Adrenal gland (tissue), 12 donors: ENCODE data around the gene ABCC10. TPM values are rescaled to one million over a fixed set of nuclear protein-coding genes. Genes with fewer than 3 reads are reported as not detected.

Source experiments
- DNase-seq, 7 donors: peaks; one replicate each; pipeline ENCODE4 v3.0.0-alpha.2; 2019 to 2020
- H3K27ac ChIP-seq, 5 donors: fragments of 200-600 bp; sonication (generic) in 4 of 5; 1 replicate in 3 of 5; 2 replicates in 2 of 5; pipeline versions ENCODE4 v1.5.1 to v1.8.0; 2016 to 2020; ENCODE audit warnings: mild to moderate bottlenecking in 1 of 5
- H3K27me3 ChIP-seq: fragments of 200-600 bp; 2 replicates; pipeline ENCODE4 v1.8.0; 2021
- H3K36me3 ChIP-seq, 2 donors: fragments of 200-600 bp; replicated peaks in 1 of 2; 1 replicate in 1 of 2; 2 replicates in 1 of 2; pipeline versions ENCODE4 v1.5.1 to v1.8.0; 2018 to 2022
- H3K4me1 ChIP-seq, 2 donors: fragments of 200-600 bp; replicated peaks in 1 of 2; 1 replicate in 1 of 2; 2 replicates in 1 of 2; pipeline versions ENCODE4 v1.5.1 to v1.8.0; 2018 to 2021
- H3K4me3 ChIP-seq, 4 donors: fragments of 200-600 bp; sonication (generic) in 3 of 4; one replicate each; pipeline ENCODE4 v1.5.1; 2016 to 2018
- H3K9me3 ChIP-seq, 3 donors: fragments of 200-600 bp; sonication (generic) in 1 of 3; replicated peaks in 1 of 3; 1 replicate in 2 of 3; 2 replicates in 1 of 3; pipeline versions ENCODE4 v1.5.1 to v1.8.0; 2016 to 2021
- POLR2A ChIP-seq, 2 donors: fragments of 450-650 bp; IDR thresholded peaks; one replicate each; pipeline ENCODE4 v1.6.1; 2017; ENCODE audit warnings: antibody characterized with exemption in 2 of 2, mild to moderate bottlenecking in 2 of 2, moderate library complexity in 1 of 2
- WGBS, 4 donors: extraction: QIAGEN DNeasy Blood & Tissue Kit in 2 of 4; methylation state at CpG; one replicate each; pipeline versions ENCODE4 v1.1.5 to v1.1.7; 2013 to 2017; 5-methylcytosine and 5-hydroxymethylcytosine counted together
- intact Hi-C, 2 donors: fragments of 100-400 bp; cut with DNase I; formaldehyde crosslinking; loops; one replicate each; pipeline versions ENCODE4 v1.14.1 to v1.15.0; 2022 to 2023
- polyA plus RNA-seq, 3 donors: library from polyadenylated mRNA; stranded (reverse); fragments of 200-250 nt in 2 of 3; fragments of 350-450 nt in 1 of 3; fragmentation: Illumina TruSeq in 1 of 3; extraction: RNeasy Lipid Tissue Mini Kit (QIAGEN cat#74804) in 1 of 3; gene quantifications; one replicate each; pipeline ENCODE4 v1.2.3, GENCODE V29; 2013 to 2014
- total RNA-seq, 9 donors: library from RNA; depleted of rRNA in 4 of 9; stranded (reverse); fragments of >200 nt in 4 of 9; fragments of 120-200 nt in 1 of 9; fragmentation: NEBNext Ultra II Directional in 1 of 9; extraction: Animal tissue kit (Norgen Biotek cat#: 25700) in 1 of 9; gene quantifications; one replicate each; pipeline versions ENCODE4 v1.1.0 to v1.2.4, GENCODE V29; 2013 to 2023
- TF ChIP-seq, protein P1 (sequence below), 6 experiments: fragments of 450-650 bp in 4 of 6; fragments of 200-600 bp in 2 of 6; sonication (generic) in 1 of 6; IDR thresholded peaks; 1 replicate in 5 of 6; 2 replicates in 1 of 6; pipeline versions ENCODE4 v1.5.1 to v1.8.0; 2016 to 2021; ENCODE audit warnings: antibody characterized with exemption in 6 of 6, mild to moderate bottlenecking in 2 of 6, moderate library complexity in 1 of 6
- donor health status: healthy with polysubstance abuse.
- donor health status: Bipolar disorder and iron deficiency.
- donor health status: DM: yes; HTN: yes; CAD: no.
- donor health status: DM: no; HTN: no; CAD: no.
- donor health status: DM: no; HTN: no; CAD: no.
- donor health status: DM: yes; HTN: yes; CAD: no.

Gene ABCC10
- total and polyA plus RNA-seq, 12 donors: 8.5 to 123 (median 25.6) TPM

DNA sequence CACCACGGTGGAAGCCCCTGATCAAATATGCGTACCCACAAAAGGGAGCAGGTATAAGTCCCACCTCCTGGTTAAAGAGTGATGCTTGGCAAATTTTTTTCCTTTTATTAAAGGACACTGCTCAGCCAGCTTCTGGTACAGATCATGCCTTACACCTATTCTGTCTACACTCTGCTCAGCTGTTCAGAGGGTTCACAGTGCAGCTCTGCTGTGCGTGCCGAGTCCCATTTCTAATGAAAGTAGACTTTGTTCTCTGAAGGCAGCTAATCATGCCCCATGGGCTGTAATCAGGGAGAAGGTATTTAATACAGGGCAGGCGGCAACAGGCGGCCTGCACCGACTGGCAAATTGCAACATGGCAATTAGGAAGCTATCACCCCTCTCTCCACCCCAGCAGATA, 66.5 kb downstream of the ABCC10 start:
- H3K4me1 ChIP-seq: peaks cover 29 to 35% of the 10 kb centered on the region in 2 donors

DNA sequence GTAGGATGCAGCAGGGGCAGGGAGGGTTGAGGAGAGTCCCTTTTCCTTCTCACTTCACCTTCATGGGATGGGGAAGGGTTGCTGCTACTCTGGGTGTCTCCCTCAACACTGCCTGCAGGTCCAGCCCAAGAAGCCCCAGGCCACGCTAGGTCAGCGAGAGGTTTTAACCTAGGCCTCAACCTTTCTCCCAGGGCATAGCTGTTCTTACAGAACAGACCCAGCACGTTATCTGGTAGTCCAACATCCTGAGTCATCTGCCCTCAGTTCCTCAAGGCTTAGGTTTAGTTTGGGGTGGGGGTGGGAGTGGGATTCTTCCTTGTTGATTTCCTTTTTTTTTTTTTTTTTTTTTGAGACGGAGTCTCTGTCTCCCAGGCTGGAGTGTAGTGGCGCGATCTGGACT, 67.0 kb downstream of the ABCC10 start:
- WGBS, 4 donors: 77 to 89% (median 86%) methylated on average over 5 to 6 of the region's 6 CpGs
- no peak for DNase-seq
- TF ChIP-seq, protein P1, sequence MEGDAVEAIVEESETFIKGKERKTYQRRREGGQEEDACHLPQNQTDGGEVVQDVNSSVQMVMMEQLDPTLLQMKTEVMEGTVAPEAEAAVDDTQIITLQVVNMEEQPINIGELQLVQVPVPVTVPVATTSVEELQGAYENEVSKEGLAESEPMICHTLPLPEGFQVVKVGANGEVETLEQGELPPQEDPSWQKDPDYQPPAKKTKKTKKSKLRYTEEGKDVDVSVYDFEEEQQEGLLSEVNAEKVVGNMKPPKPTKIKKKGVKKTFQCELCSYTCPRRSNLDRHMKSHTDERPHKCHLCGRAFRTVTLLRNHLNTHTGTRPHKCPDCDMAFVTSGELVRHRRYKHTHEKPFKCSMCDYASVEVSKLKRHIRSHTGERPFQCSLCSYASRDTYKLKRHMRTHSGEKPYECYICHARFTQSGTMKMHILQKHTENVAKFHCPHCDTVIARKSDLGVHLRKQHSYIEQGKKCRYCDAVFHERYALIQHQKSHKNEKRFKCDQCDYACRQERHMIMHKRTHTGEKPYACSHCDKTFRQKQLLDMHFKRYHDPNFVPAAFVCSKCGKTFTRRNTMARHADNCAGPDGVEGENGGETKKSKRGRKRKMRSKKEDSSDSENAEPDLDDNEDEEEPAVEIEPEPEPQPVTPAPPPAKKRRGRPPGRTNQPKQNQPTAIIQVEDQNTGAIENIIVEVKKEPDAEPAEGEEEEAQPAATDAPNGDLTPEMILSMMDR (IDR thresholded peaks at IDR 0.05): no peak
- TF ChIP-seq POLR2A (IDR thresholded peaks at IDR 0.05): no peak
- Histone ChIP-seq H3K27ac (no peak overlapping the region), H3K4me3 (no peak overlapping the region), H3K9me3 (no peaks in the 10 kb centered on the region), H3K4me1 (peaks cover 29 to 30% of the 10 kb centered on the region in 2 donors), H3K36me3 (peaks cover 0 to 14% of the 10 kb centered on the region in 2 donors), H3K27me3 (no peaks in the 10 kb centered on the region)
- intact Hi-C loops: no loop called here

More for the DNA sequence above, 66.5 kb downstream of the ABCC10 start:
- no peak for DNase-seq
- TF ChIP-seq POLR2A (IDR thresholded peaks at IDR 0.05): no peak
- TF ChIP-seq, protein P1 (IDR thresholded peaks at IDR 0.05): no peak
- Histone ChIP-seq H3K27me3 (no peaks in the 10 kb centered on the region), H3K27ac (no peak overlapping the region), H3K9me3 (no peaks in the 10 kb centered on the region), H3K36me3 (peaks cover 0 to 9% of the 10 kb centered on the region in 2 donors), H3K4me3 (no peak overlapping the region)
- WGBS, 4 donors: 92 to 96% (median 93%) methylated on average over 7 of the region's 7 CpGs
- intact Hi-C loops: no loop called here

DNA sequence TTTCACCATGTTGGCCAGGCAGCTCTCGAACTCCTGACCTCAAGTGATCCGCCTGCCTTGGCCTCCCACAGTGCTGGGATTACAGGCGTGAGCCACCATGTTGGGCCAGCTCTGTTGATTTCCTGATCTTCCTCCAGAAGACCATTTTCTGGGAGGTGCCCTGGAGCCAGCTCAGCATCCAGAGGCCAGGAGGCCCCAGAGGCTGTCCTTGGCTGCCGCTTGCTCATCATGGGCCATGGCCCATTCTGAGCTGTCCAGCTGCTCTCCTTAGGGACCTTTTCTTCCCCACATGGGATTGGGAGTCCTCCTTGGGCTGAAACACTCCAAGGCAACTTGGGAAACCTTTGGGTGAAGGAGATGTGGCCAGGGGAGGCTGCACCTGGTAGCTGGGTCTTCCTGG, 67.4 kb downstream of the ABCC10 start:
- Histone ChIP-seq H3K36me3 (peaks cover 0 to 19% of the 10 kb centered on the region in 2 donors), H3K27ac (no peak overlapping the region), H3K4me3 (no peak overlapping the region), H3K4me1 (peaks cover 26 to 29% of the 10 kb centered on the region in 2 donors), H3K9me3 (no peaks in the 10 kb centered on the region), H3K27me3 (no peaks in the 10 kb centered on the region)
- WGBS, 4 donors: 83 to 89% (median 88%) methylated on average over 3 to 4 of the region's 4 CpGs
- no peak for DNase-seq
- TF ChIP-seq POLR2A (IDR thresholded peaks at IDR 0.05): no peak
- TF ChIP-seq, protein P1 (IDR thresholded peaks at IDR 0.05): no peak
- intact Hi-C loops: loop anchor here (5.0 kb wide), 2 partner anchors 42 to 112 kb away; no protein-coding TSS in a partner anchor

DNA sequence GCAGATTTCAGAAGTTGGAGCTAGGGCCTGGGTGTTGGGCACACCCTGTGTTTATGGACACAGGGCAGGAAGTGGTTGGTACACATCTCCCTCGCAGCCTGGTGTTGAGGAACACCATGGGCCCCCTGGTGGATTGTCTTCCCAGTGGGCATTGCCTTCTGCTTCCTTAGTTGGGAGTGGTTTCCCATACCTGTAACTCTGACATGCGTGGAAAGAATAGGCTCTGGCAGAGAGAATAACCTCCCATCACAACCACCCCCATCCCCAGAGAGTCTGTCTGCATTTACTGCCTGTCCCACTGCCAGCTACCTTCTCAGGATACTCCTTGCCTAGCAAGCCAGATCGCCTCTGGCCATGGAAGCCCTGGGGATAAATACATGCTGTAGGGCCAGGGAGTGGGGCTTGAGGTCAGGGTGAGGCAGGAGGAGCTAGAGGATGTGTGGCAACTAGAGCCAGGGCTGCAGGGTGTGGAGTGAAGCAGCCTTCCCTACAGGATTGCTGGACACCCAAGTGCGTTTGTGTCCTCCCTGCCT, 68.1 kb downstream of the ABCC10 start:
- TF ChIP-seq POLR2A (IDR thresholded peaks at IDR 0.05): no peak
- TF ChIP-seq, protein P1 (IDR thresholded peaks at IDR 0.05): no peak
- H3K27ac ChIP-seq: no peak overlapping the region
- no peak for DNase-seq
- intact Hi-C loops: loop anchor here (5.0 kb wide), 2 partner anchors 43 to 113 kb away; no protein-coding TSS in a partner anchor
- peaks cover 0 to 26% of the 10 kb centered on the region in 2 donors for H3K36me3 ChIP-seq
- peaks cover 25 to 29% of the 10 kb centered on the region in 2 donors for H3K4me1 ChIP-seq
- no peaks in the 10 kb centered on the region for H3K9me3 ChIP-seq
- WGBS, 4 donors: 74 to 100% (median 82%) methylated on average over 1 to 4 of the region's 4 CpGs
- no peaks in the 10 kb centered on the region for H3K27me3 ChIP-seq
- no peak overlapping the region for H3K4me3 ChIP-seq
